ENCODE results near the gene DCTN5. TPM values are rescaled to one million over a fixed set of nuclear protein-coding genes. Genes with fewer than 3 reads are reported as not detected.

DCTN5 gene
- total RNA-seq, 1 experiment from 2014 or later, result 84.8 TPM

DNA sequence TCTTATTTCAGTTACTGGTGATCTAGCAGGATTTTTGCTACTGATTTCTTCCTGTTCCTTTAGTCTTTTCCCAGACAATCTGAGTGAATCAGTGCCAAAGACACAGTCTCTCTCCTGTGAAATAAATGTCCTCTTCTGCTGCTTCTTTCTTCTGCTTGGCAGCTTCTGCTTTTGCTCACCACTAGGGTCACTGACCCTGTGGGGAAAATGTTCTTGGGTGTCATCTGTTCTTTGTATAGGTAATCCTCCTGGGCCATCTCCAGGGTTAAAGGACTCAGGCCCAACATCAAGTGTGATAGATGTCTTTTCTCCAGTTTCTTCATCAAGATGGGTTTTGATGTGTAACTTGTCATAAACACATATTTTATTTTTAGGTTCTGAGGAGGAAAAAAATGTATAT lies 5.3 kb upstream of the DCTN5 start:
- Histone ChIP-seq H4K20me1 (ENCODE audit: insufficient read depth) (no peaks in the 10 kb centered on the region), H3K4me3 (no peak overlapping the region), H3K36me3 (ENCODE audit: low read depth) (peaks cover 29% of the 10 kb centered on the region), H3K27ac (no peak overlapping the region), H3K9me2 (ENCODE audit: insufficient read depth) (no peaks in the 10 kb centered on the region), H3K79me2 (ENCODE audit: low read depth) (peaks cover 24% of the 10 kb centered on the region), H3K4me2 (no peak overlapping the region), H3K27me3 (ENCODE audit: insufficient read depth, low read depth) (no peaks in the 10 kb centered on the region), H3K4me1 (replicated peaks; ENCODE audit: insufficient read depth) (peaks cover 5% of the 10 kb centered on the region; the same call in 1 of the 2 replicates), H2AFZ (no peak overlapping the region), H3F3A (ENCODE audit: insufficient read depth, low read depth) (peaks cover 8% of the 10 kb centered on the region), H3K9me3 (ENCODE audit: insufficient read depth, low read depth) (no peaks in the 10 kb centered on the region)
- POLR2A ChIA-PET (ENCODE audit: unreplicated experiment), result no interaction called here
- intact Hi-C loops (cut with micrococcal nuclease; ENCODE audit: unreplicated experiment), result no loop called here
- DNase-seq, result no peak
- TF ChIP-seq, protein P1, sequence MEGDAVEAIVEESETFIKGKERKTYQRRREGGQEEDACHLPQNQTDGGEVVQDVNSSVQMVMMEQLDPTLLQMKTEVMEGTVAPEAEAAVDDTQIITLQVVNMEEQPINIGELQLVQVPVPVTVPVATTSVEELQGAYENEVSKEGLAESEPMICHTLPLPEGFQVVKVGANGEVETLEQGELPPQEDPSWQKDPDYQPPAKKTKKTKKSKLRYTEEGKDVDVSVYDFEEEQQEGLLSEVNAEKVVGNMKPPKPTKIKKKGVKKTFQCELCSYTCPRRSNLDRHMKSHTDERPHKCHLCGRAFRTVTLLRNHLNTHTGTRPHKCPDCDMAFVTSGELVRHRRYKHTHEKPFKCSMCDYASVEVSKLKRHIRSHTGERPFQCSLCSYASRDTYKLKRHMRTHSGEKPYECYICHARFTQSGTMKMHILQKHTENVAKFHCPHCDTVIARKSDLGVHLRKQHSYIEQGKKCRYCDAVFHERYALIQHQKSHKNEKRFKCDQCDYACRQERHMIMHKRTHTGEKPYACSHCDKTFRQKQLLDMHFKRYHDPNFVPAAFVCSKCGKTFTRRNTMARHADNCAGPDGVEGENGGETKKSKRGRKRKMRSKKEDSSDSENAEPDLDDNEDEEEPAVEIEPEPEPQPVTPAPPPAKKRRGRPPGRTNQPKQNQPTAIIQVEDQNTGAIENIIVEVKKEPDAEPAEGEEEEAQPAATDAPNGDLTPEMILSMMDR (conservative IDR thresholded peaks at IDR 0.05), result no peak
- TF ChIP-seq EZH2 (IDR thresholded peaks at IDR 0.05; ENCODE audit: low read depth), result no peak
- CTCF ChIA-PET, result no interaction called here
- no TSS peak for BruUV-seq (replicated peaks)

DNA sequence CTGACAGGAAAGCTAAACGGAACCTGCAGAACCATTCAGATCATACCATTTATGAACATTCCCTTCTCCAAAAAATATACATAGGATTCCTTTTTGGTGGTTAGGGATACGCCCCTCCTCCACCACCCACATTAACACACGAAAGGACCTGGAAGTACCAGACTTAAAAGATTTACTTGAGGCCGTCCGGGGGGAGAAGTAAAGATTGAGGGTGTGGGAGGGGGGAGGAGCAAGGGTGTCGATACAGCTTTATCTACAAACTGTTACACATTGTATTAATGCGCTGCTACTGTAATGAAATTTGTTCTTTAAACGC lies 693 bp upstream of the DCTN5 start:
- BruUV-seq (replicated peaks), result no TSS peak
- H3K27me3 ChIP-seq (ENCODE audit: insufficient read depth, low read depth), result no peaks in the 10 kb centered on the region
- ChIA-PET CTCF (interaction anchor here (0.5 kb wide), 1 partner anchor 222 kb away, joined by 4 read pairs; no protein-coding TSS in a partner anchor), POLR2A (ENCODE audit: unreplicated experiment) (no interaction called here)
- peak overlapping the region; percentile 97 for H2AFZ ChIP-seq
- H3K4me2 ChIP-seq, result peak overlapping the region; percentile 96
- peaks cover 55% of the 10 kb centered on the region for H3K79me2 ChIP-seq (ENCODE audit: low read depth)
- DNase-seq, result no peak
- peaks cover 23% of the 10 kb centered on the region for H3K36me3 ChIP-seq (ENCODE audit: low read depth)
- H3K9me3 ChIP-seq (ENCODE audit: insufficient read depth, low read depth), result no peaks in the 10 kb centered on the region
- H3K9me2 ChIP-seq (ENCODE audit: insufficient read depth), result no peaks in the 10 kb centered on the region
- H3K27ac ChIP-seq, result peak overlapping the region; percentile 38; the same call in 1 of the 2 replicates
- H3K4me3 ChIP-seq, result peak overlapping the region; percentile 87
- peaks cover 5% of the 10 kb centered on the region; the same call in 1 of the 2 replicates for H3F3A ChIP-seq (ENCODE audit: insufficient read depth, low read depth)
- no peaks in the 10 kb centered on the region for H4K20me1 ChIP-seq (ENCODE audit: insufficient read depth)
- intact Hi-C loops (cut with micrococcal nuclease; ENCODE audit: unreplicated experiment), result loop anchor here (5.0 kb wide), 1 partner anchor 43 kb away; the partner anchor contains the start of gene NDUFAB1
- peaks cover 14% of the 10 kb centered on the region for H3K4me1 ChIP-seq (replicated peaks; ENCODE audit: insufficient read depth)
- TF ChIP-seq EZH2 (IDR thresholded peaks at IDR 0.05; ENCODE audit: low read depth), result no peak
- TF ChIP-seq, protein P1 (conservative IDR thresholded peaks at IDR 0.05), result no peak

DNA sequence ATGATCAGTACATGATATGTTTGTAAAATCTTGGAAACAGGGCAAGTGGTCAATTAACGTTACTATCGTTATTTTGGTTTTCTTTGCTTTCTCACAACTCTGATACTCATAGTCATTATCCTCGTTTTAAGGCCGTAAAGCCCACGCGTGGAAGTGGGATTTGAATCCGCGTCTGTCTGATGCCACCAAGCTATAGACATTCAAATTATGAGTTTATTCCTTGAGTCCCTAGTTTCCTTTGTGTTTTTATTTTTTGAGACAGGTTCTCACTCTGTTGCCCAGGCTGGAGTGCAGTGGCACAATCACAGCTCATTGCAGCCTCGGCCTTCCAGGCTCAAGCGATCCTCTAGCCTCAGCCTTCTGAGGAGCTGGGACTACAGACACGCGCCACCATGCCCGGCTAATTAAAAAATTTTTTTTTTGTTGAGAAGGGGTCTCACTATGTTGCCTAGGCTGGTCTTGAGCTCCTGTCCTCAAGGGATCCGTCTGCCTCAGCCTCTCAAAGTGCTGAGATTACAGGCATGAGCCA lies 1.0 kb downstream of the DCTN5 start:
- no peak for TF ChIP-seq EZH2 (IDR thresholded peaks at IDR 0.05; ENCODE audit: low read depth)
- TF ChIP-seq, protein P1 (conservative IDR thresholded peaks at IDR 0.05), result no peak
- CTCF ChIA-PET, result interaction anchor here (0.7 kb wide), 1 partner anchor 48 kb away, joined by 6 read pairs; no protein-coding TSS in a partner anchor
- intact Hi-C loops (cut with micrococcal nuclease; ENCODE audit: unreplicated experiment), result loop anchor here (5.0 kb wide), 1 partner anchor 45 kb away; the partner anchor contains the start of gene NDUFAB1
- Histone ChIP-seq H3K4me1 (replicated peaks; ENCODE audit: insufficient read depth) (peaks cover 14% of the 10 kb centered on the region), H4K20me1 (ENCODE audit: insufficient read depth) (peaks cover 13% of the 10 kb centered on the region; the same call in 1 of the 2 replicates), H2AFZ (peak overlapping the region; percentile 97), H3K4me3 (peak overlapping the region; percentile 87), H3K79me2 (ENCODE audit: low read depth) (peaks cover 70% of the 10 kb centered on the region), H3F3A (ENCODE audit: insufficient read depth, low read depth) (peaks cover 5% of the 10 kb centered on the region; the same call in 1 of the 2 replicates), H3K9me3 (ENCODE audit: insufficient read depth, low read depth) (no peaks in the 10 kb centered on the region), H3K27me3 (ENCODE audit: insufficient read depth, low read depth) (no peaks in the 10 kb centered on the region), H3K9me2 (ENCODE audit: insufficient read depth) (no peaks in the 10 kb centered on the region), H3K27ac (no peak overlapping the region), H3K36me3 (ENCODE audit: low read depth) (peaks cover 26% of the 10 kb centered on the region), H3K4me2 (peak overlapping the region; percentile 96)
- no peak for DNase-seq
- POLR2A ChIA-PET (ENCODE audit: unreplicated experiment), result no interaction called here
- BruUV-seq (replicated peaks), result TSS peak; percentile 36
